CD8-positive, alpha-beta memory T cell (primary cell): ENCODE results near the gene PANK2. TPM values are rescaled to one million over a fixed set of nuclear protein-coding genes. Genes with fewer than 3 reads are reported as not detected.

Experiments used
- CTCF ChIA-PET: fragments of 350-600 bp; sonication (Branson Sonifier 250); formaldehyde crosslinking; loops from one replicate; lab custom pipeline; 2021; ENCODE audit warnings: antibody characterized with exemption; lab: Charles Lee
- POLR2A ChIA-PET: fragments of 350-600 bp; sonication (Branson Sonifier 250); formaldehyde crosslinking; loops from one replicate; lab custom pipeline; 2021; ENCODE audit warnings: antibody characterized with exemption; lab: Charles Lee
- DNase-seq, 5 donors: peaks; one replicate each; pipeline versions ENCODE4 v3.0.0 to v3.0.0-alpha.2; 2020 to 2022; ENCODE audit warnings: mixed read lengths in 1 of 5
- H3K27ac ChIP-seq: one replicate; pipeline ENCODE4 v1.7.0; 2013; ENCODE audit warnings: low read depth, mild to moderate bottlenecking, low read length, moderate library complexity
- H3K27me3 ChIP-seq: 2 replicates; pipeline ENCODE4 v1.7.0; 2013; ENCODE audit warnings: low read length, mild to moderate bottlenecking; ENCODE audit not compliant: insufficient read depth, poor library complexity, severe bottlenecking
- H3K36me3 ChIP-seq: 2 replicates; pipeline ENCODE4 v1.7.0; 2013; ENCODE audit warnings: mild to moderate bottlenecking, low read length, moderate library complexity; ENCODE audit not compliant: insufficient read depth
- H3K4me1 ChIP-seq: 2 replicates; pipeline ENCODE4 v1.7.0; 2013; ENCODE audit warnings: mild to moderate bottlenecking, low read length, moderate library complexity; ENCODE audit not compliant: insufficient read depth
- H3K4me3 ChIP-seq: 2 replicates; pipeline ENCODE4 v1.7.0; 2013; ENCODE audit warnings: mild to moderate bottlenecking, low read length
- H3K9me3 ChIP-seq: 2 replicates; pipeline ENCODE4 v1.7.0; 2013; ENCODE audit warnings: mild to moderate bottlenecking, low read length
- H3K27ac Mint-ChIP-seq, 8 donors: one replicate each; pipeline ENCODE4 v1.8.0; 2020 to 2021; ENCODE audit warnings: mixed read lengths in 8 of 8, mild to moderate bottlenecking in 6 of 8, inconsistent platforms in 3 of 8, moderate library complexity in 3 of 8
- H3K27me3 Mint-ChIP-seq, 2 donors: one replicate each; pipeline ENCODE4 v1.8.0; 2020 to 2021; ENCODE audit warnings: mixed read lengths in 2 of 2, mild to moderate bottlenecking in 1 of 2, moderate library complexity in 1 of 2
- H3K36me3 Mint-ChIP-seq, 3 donors: one replicate each; pipeline ENCODE4 v1.8.0; 2020 to 2021; ENCODE audit warnings: mixed read lengths in 3 of 3, inconsistent platforms in 1 of 3, mild to moderate bottlenecking in 1 of 3
- H3K4me1 Mint-ChIP-seq, 3 donors: one replicate each; pipeline ENCODE4 v1.8.0; 2020 to 2021; ENCODE audit warnings: mixed read lengths in 3 of 3, inconsistent platforms in 1 of 3, mild to moderate bottlenecking in 1 of 3
- H3K4me3 Mint-ChIP-seq, 7 donors: one replicate each; pipeline ENCODE4 v1.8.0; 2020 to 2021; ENCODE audit warnings: mixed read lengths in 7 of 7, mild to moderate bottlenecking in 6 of 7, moderate library complexity in 4 of 7, inconsistent platforms in 2 of 7
- H3K9me3 Mint-ChIP-seq, 5 donors: one replicate each; pipeline ENCODE4 v1.8.0; 2020 to 2022; ENCODE audit warnings: mixed read lengths in 5 of 5, mild to moderate bottlenecking in 3 of 5, moderate library complexity in 2 of 5, inconsistent platforms in 1 of 5
- polyA plus RNA-seq: library from polyadenylated mRNA; unstranded; fragments of 300-500 nt; fragmentation: Illumina TruSeq; gene quantifications from one replicate; pipeline ENCODE4 v1.2.3, GENCODE V29; 2021
- total RNA-seq, 2 experiments: library from RNA; stranded (reverse); gene quantifications; one replicate each; pipeline ENCODE4 v1.2.3, GENCODE V29; 2021

Gene PANK2
- total and polyA plus RNA-seq, 3 experiments from 2014 or later = 51.0 to 62.3 (median 58.1) TPM

GRCh38 chr20:3847429-3847940 is 41.7 kb upstream of the PANK2 start:
- POLR2A ChIA-PET = no interaction called here

GRCh38 chr20:3848565-3848964 is 40.6 kb upstream of the PANK2 start:
- Histone ChIP-seq H3K27me3 (no peaks in the 10 kb centered on the region), H3K4me3 (no peak overlapping the region), H3K27ac (no peak overlapping the region), H3K4me1 (peaks cover 13% of the 10 kb centered on the region), H3K9me3 (no peaks in the 10 kb centered on the region), H3K36me3 (no peaks in the 10 kb centered on the region)
- H3K36me3 Mint-ChIP-seq = peaks cover 0 to 10% (median 0%) of the 10 kb centered on the region in 3 donors
- peak overlapping the region; percentile 70 to 94 (median 90) for H3K27ac Mint-ChIP-seq
- ChIA-PET CTCF (interaction anchor here (1.2 to 2.2 kb wide), 2 partner anchors 28 to 62 kb away, joined by 5 to 6 read pairs; partner anchors contain the start of genes AP5S1 and CENPB), POLR2A (no interaction called here)
- no peak for DNase-seq
- H3K27me3 Mint-ChIP-seq = no peaks in the 10 kb centered on the region
- H3K4me1 Mint-ChIP-seq = peaks cover 18 to 37% (median 20%) of the 10 kb centered on the region in 3 donors
- peak overlapping the region; percentile 85 to 97 (median 90) for H3K4me3 Mint-ChIP-seq
- no peaks in the 10 kb centered on the region for H3K9me3 Mint-ChIP-seq

More at GRCh38 chr20:3847429-3847940, 41.7 kb upstream of the PANK2 start:
- Mint-ChIP-seq H3K4me1 (peaks cover 18 to 37% (median 20%) of the 10 kb centered on the region in 3 donors), H3K36me3 (peaks cover 0 to 10% (median 0%) of the 10 kb centered on the region in 3 donors), H3K4me3 (peak overlapping the region; percentile 85 to 97 (median 90)), H3K9me3 (no peaks in the 10 kb centered on the region), H3K27me3 (no peaks in the 10 kb centered on the region), H3K27ac (peak overlapping the region; percentile 84 to 97 (median 92))
- Histone ChIP-seq H3K4me3 (peak overlapping the region; percentile 91), H3K9me3 (no peaks in the 10 kb centered on the region), H3K36me3 (no peaks in the 10 kb centered on the region), H3K27me3 (no peaks in the 10 kb centered on the region), H3K27ac (peak overlapping the region; percentile 81), H3K4me1 (peaks cover 13% of the 10 kb centered on the region)
- CTCF ChIA-PET = no interaction called here
- DNase-seq = no peak

- CTCF ChIA-PET = interaction anchor here (0.7 to 3.9 kb wide), 27 partner anchors 9 to 231 kb away, joined by 3 to 33 read pairs (median 5); partner anchors contain the start of genes ADISSP, AP5S1 and CENPB
- DNase-seq = no peak
- Mint-ChIP-seq H3K4me1 (peaks cover 11 to 20% (median 15%) of the 10 kb centered on the region in 3 donors), H3K9me3 (no peaks in the 10 kb centered on the region), H3K27me3 (no peaks in the 10 kb centered on the region), H3K36me3 (peaks cover 0 to 41% (median 5%) of the 10 kb centered on the region in 3 donors), H3K27ac (peak overlapping the region in 2 of 8 donors; percentile 24 to 48), H3K4me3 (no peak overlapping the region)
- no peak overlapping the region for H3K4me3 ChIP-seq
- POLR2A ChIA-PET = interaction anchor here (0.6 to 1.0 kb wide), 3 partner anchors 33 to 87 kb away, joined by 3 to 5 read pairs (median 4); partner anchors contain the start of genes ADISSP and CENPB
- H3K4me1 ChIP-seq = peaks cover 3% of the 10 kb centered on the region
- H3K36me3 ChIP-seq = peaks cover 15% of the 10 kb centered on the region
- no peaks in the 10 kb centered on the region for H3K9me3 ChIP-seq
- H3K27me3 ChIP-seq = no peaks in the 10 kb centered on the region
- H3K27ac ChIP-seq = no peak overlapping the region
These were observed 34.7 kb upstream of the PANK2 start for GRCh38 chr20:3854462-3854871.

- Histone ChIP-seq H3K9me3 (no peaks in the 10 kb centered on the region), H3K27me3 (no peaks in the 10 kb centered on the region), H3K27ac (no peak overlapping the region), H3K4me3 (no peak overlapping the region), H3K4me1 (peaks cover 3% of the 10 kb centered on the region), H3K36me3 (peaks cover 27% of the 10 kb centered on the region)
- peak overlapping the region in 1 of 8 donors; percentile 21 for H3K27ac Mint-ChIP-seq
- H3K27me3 Mint-ChIP-seq = no peaks in the 10 kb centered on the region
- POLR2A ChIA-PET = interaction anchor here (0.6 kb wide), 3 partner anchors 35 to 78 kb away, joined by 3 to 5 read pairs (median 3); no protein-coding TSS in a partner anchor
- peaks cover 7 to 17% (median 15%) of the 10 kb centered on the region in 3 donors for H3K4me1 Mint-ChIP-seq
- H3K9me3 Mint-ChIP-seq = no peaks in the 10 kb centered on the region
- CTCF ChIA-PET = interaction anchor here (1.1 to 1.5 kb wide), 2 partner anchors 71 to 89 kb away, joined by 3 read pairs; partner anchors contain the start of gene CENPB
- peaks cover 2 to 64% (median 8%) of the 10 kb centered on the region in 3 donors for H3K36me3 Mint-ChIP-seq
- no peak overlapping the region for H3K4me3 Mint-ChIP-seq
- DNase-seq = no peak
These were observed 31.8 kb upstream of the PANK2 start for GRCh38 chr20:3857405-3857804.

- Mint-ChIP-seq H3K9me3 (no peaks in the 10 kb centered on the region), H3K4me3 (no peak overlapping the region), H3K27ac (no peak overlapping the region), H3K36me3 (peaks cover 11 to 77% (median 17%) of the 10 kb centered on the region in 3 donors), H3K27me3 (no peaks in the 10 kb centered on the region), H3K4me1 (peaks cover 7 to 17% (median 15%) of the 10 kb centered on the region in 3 donors)
- Histone ChIP-seq H3K4me1 (peaks cover 3% of the 10 kb centered on the region), H3K4me3 (no peak overlapping the region), H3K36me3 (peaks cover 39% of the 10 kb centered on the region), H3K9me3 (no peaks in the 10 kb centered on the region), H3K27me3 (no peaks in the 10 kb centered on the region), H3K27ac (no peak overlapping the region)
- ChIA-PET CTCF (interaction anchor here (1.2 kb wide), 2 partner anchors 72 to 182 kb away, joined by 3 read pairs; partner anchors contain the start of gene CENPB), POLR2A (interaction anchor here (0.6 to 0.7 kb wide), 2 partner anchors 32 to 51 kb away, joined by 4 to 5 read pairs; no protein-coding TSS in a partner anchor)
- no peak for DNase-seq
These were observed 30.5 kb upstream of the PANK2 start for GRCh38 chr20:3858689-3859088.

GRCh38 chr20:3861191-3861590 is 28.0 kb upstream of the PANK2 start:
- no peak overlapping the region for H3K27ac ChIP-seq
- H3K27me3 Mint-ChIP-seq = no peaks in the 10 kb centered on the region
- H3K27ac Mint-ChIP-seq = peak overlapping the region in 2 of 8 donors; percentile 29 to 76
- H3K9me3 Mint-ChIP-seq = no peaks in the 10 kb centered on the region
- POLR2A ChIA-PET = no interaction called here
- H3K4me1 Mint-ChIP-seq = peaks cover 2 to 9% (median 7%) of the 10 kb centered on the region in 3 donors
- H3K4me3 ChIP-seq = no peak overlapping the region
- no peaks in the 10 kb centered on the region for H3K27me3 ChIP-seq
- no peak for DNase-seq
- CTCF ChIA-PET = no interaction called here
- H3K4me3 Mint-ChIP-seq = no peak overlapping the region
- no peaks in the 10 kb centered on the region for H3K9me3 ChIP-seq
- no peaks in the 10 kb centered on the region for H3K4me1 ChIP-seq
- peaks cover 11 to 86% (median 19%) of the 10 kb centered on the region in 3 donors for H3K36me3 Mint-ChIP-seq
- peaks cover 52% of the 10 kb centered on the region for H3K36me3 ChIP-seq

GRCh38 chr20:3862333-3862732 is 26.9 kb upstream of the PANK2 start:
- no peak overlapping the region for H3K27ac ChIP-seq
- H3K4me1 ChIP-seq = no peaks in the 10 kb centered on the region
- Mint-ChIP-seq H3K27me3 (no peaks in the 10 kb centered on the region), H3K36me3 (peaks cover 11 to 87% (median 17%) of the 10 kb centered on the region in 3 donors), H3K9me3 (no peaks in the 10 kb centered on the region), H3K4me1 (peaks cover 0 to 4% (median 3%) of the 10 kb centered on the region in 3 donors), H3K4me3 (no peak overlapping the region), H3K27ac (peak overlapping the region in 3 of 8 donors; percentile 40 to 63 (median 51))
- H3K4me3 ChIP-seq = no peak overlapping the region
- peaks cover 47% of the 10 kb centered on the region for H3K36me3 ChIP-seq
- ChIA-PET CTCF (no interaction called here), POLR2A (no interaction called here)
- H3K27me3 ChIP-seq = no peaks in the 10 kb centered on the region
- H3K9me3 ChIP-seq = no peaks in the 10 kb centered on the region
- DNase-seq = no peak

GRCh38 chr20:3863317-3863716 is 25.9 kb upstream of the PANK2 start:
- Mint-ChIP-seq H3K27me3 (no peaks in the 10 kb centered on the region), H3K27ac (peak overlapping the region in 3 of 8 donors; percentile 40 to 56 (median 55))
- CTCF ChIA-PET = interaction anchor here (0.8 kb wide), 1 partner anchor 44 kb away, joined by 3 read pairs; no protein-coding TSS in a partner anchor

More at GRCh38 chr20:3863317-3863716, 25.9 kb upstream of the PANK2 start:
- Histone ChIP-seq H3K4me3 (no peak overlapping the region), H3K9me3 (no peaks in the 10 kb centered on the region), H3K36me3 (peaks cover 38% of the 10 kb centered on the region), H3K27ac (no peak overlapping the region), H3K27me3 (no peaks in the 10 kb centered on the region), H3K4me1 (no peaks in the 10 kb centered on the region)
- Mint-ChIP-seq H3K36me3 (peaks cover 11 to 86% (median 15%) of the 10 kb centered on the region in 3 donors), H3K9me3 (no peaks in the 10 kb centered on the region), H3K4me3 (no peak overlapping the region), H3K4me1 (no peaks in the 10 kb centered on the region)
- DNase-seq = no peak
- POLR2A ChIA-PET = no interaction called here
